NOMO-1 (cell line): Measurements from ENCODE around the gene TBC1D20.
A peak's percentile ranks its signal among the peaks of the same experiment; 100 is the strongest.
"Not testable (repeated sequence)": the region's sequence is repeated elsewhere in the genome, so short reads cannot be mapped to it uniquely, and the experiment has no call there.

Experiments
- DNase-seq, 2 experiments: peaks; one replicate each; lab custom pipeline; 2025; ENCODE audit not compliant: unreplicated experiment in 2 of 2; lab: John Stamatoyannopoulos, UW

The TBC1D20 gene, protein sequence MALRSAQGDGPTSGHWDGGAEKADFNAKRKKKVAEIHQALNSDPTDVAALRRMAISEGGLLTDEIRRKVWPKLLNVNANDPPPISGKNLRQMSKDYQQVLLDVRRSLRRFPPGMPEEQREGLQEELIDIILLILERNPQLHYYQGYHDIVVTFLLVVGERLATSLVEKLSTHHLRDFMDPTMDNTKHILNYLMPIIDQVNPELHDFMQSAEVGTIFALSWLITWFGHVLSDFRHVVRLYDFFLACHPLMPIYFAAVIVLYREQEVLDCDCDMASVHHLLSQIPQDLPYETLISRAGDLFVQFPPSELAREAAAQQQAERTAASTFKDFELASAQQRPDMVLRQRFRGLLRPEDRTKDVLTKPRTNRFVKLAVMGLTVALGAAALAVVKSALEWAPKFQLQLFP

DNA sequence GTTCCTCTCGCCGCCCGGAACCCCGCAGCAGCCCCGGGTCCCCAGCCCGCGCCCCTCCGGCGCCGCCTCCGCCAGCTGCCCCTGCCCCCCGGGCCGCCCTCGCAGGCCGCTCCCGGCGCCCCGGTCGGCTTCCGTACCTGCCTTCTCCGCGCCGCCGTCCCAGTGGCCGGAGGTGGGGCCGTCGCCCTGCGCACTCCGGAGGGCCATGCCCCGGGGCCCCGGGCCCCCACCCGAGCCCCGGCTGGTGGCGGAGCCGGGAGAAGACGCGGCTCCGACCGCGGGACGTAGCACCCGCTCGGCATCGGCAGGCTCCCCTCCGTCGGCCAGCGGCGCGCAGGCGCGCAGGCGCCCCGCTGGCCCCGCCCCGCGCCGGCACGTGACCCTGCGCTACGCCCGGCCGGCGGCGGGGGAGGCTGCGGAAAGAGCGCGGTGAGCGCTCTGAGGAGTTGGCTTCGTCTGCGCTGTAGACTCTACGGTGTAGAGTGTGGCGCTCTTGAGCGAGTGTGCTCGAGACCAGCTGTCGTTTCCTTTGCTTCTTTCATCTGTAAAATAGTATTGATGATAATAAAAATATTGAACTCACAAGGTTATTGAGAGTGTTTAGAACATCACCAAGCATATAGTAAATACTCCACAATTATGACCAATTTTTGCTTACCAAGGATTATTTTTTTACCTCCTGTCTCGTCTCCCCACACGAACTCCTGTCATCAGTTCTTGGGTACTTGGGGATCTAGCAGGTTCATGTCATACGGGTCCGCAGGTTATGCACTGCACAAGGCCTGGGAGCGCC lies at the start of gene TBC1D20:
TSS of gene TBC1D20 (minus strand) at position 335 of the 793 bp plus-strand sequence. CDS start at position 207, 128 bp downstream.
- peak; percentile 80 to 92 for DNase-seq

DNA sequence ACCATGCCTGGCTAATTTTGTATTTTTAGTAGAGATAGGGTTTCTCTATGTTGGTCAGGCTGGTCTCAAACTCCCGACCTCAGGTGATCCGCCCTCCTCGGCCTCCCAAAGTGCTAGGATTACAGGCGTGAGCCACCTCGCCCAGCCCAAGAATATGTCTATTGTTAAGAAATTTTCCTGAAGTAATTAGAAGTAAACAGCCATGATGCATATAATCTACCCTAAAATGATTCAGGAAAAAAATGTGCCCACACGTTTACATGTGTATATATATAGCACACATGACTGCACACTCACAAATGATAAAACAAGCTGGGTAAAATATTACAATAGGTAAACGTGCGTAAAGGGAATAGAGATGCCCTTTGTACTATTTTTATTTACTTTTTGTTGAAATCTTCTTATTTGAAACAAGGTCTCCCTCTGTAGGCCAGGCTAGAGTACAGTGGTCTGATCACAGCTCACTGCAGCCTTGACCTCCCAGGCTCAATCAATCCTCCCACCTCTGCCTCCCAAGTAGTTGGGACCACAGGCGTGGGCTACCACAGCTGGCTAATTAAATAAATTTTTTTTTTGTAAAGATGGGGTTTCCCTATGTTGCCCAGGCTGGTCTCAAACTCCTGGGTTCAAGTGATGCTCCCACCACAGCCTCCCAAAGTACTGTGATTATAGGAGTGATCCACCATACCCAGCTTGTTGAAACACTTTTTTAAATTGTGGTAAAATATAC lies 48.2 kb upstream of the TBC1D20 start:
- not testable (repeated sequence) for DNase-seq

DNA sequence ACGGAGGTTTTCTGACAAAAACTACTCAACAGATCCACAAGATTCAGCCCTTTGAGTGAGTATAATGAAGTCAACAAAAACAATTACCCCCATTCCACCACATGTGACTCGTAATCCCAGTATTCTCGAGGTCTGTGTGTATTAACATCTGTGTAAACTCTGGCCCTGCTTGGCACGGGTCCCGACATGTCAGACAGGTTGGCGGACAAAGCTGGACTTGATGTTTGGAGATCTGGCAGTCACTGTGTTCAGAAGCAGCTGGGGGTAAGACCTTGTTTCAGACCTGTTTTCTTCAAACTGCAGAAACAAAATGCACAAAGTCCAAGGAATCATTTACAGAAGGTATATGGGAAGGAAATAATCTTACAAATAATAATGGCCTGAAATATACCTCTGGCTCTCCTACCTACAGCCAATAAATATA lies 46.0 kb upstream of the TBC1D20 start:
- not testable (repeated sequence) for DNase-seq

DNA sequence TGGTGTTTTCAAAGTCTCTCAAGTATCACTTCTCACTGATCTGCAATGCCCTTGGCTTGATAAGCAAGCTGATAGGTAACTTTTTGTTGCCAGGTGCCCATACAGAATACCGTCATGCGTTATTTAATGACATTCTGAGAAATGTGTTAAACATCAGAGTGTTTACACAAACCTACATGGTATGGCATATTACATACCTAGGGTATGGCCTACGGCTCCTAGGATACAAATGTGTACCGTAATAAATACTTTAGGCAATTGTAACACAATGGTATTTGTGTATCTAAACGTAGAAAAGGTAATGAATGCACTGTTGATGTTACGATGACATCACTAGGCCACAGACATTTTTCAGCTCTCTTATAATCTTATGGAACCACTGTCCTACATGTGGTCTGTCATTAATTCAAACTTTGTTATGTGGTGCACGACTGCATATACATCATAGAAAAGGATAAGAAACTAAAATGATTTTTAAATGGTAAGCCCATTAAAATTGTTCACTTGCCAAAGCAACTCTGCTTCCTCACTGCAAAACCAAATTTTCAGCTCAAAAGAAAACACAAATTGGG lies 45.5 kb upstream of the TBC1D20 start:
- DNase-seq = no peak

DNA sequence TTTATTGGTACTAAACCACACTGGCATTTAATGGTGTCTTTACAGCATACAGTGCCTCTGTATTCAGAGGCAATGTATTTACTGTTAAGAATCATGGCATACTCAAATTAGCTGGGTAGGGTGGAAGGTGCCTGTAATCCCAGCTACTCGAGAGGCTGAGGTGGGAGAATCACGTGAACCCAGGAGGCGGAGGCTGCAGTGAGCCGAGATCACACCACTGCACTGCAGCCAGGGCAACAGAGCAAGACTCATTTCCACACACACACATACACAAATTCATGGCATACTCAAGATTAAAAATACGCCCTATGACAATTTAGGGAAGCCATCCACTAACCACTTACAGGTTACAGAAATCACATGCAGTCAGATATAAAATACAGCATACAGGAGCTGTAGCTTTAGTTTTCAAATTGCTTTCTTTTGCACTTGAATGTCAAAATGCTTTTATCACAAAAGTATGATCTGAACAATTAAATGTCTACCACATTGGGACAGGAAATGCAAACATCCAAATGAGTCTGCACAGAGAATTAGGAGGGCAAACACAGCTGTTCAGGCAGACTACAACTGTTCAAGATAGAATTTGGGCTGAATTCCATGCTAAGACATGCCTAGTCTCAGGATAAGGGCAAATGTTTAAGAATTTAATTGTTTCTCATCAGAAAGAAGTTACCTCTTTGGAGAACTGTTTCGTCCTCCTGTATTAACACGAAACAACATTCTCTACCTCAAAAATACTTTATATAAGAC lies 44.8 kb upstream of the TBC1D20 start:
- DNase-seq = no peak

DNA sequence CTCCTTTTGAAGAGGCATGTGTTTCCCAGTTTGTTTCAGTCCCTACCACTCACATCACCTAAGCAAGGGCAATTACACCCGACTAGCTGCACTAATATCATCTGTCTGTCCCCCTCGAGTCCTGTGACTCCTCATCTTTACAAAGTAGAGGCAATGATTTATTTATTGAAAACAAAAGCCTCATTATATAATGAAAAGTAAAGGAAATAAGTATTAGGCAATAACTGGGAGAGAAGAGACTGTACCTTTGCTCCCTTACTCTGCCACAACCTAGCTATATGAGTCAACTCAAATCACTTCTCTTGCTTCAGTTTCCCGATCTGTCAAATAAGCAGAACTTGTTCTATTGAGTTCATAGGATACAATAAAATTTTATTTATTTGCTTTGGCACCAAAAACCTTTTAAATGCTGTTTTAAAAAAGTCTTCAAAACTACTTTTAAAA lies 42.3 kb upstream of the TBC1D20 start:
- no peak for DNase-seq

DNA sequence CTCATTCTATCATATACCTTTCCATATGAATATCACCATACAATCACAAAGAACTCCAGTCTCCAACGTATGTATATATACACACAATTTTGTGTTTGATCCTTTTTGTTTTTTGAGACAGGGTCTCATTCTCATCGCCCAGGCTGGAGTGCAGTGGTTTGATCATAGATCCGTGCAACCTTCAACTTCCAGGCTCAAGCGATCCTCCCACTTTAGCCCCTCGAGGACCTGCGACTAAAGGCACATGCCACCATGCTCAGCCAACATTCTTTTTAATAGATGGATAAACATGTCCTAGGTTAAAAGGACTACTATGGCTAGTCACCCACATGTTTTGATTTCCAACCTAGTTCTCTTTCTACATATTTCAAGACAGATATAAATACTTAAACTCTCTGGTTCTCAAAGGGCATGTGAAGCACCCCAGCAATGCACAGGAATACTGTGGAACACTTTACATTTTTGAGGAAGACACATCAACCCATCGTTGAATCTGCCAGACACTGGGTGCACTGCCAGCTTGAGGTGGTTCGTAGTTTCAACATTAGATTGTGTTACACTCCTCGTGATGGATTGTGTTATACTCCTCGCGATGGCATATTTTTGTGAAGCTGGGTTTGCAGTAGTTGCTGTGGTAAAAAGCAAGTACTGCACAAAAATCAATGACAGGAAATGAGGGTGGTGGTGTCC lies 40.9 kb upstream of the TBC1D20 start:
- no peak for DNase-seq

DNA sequence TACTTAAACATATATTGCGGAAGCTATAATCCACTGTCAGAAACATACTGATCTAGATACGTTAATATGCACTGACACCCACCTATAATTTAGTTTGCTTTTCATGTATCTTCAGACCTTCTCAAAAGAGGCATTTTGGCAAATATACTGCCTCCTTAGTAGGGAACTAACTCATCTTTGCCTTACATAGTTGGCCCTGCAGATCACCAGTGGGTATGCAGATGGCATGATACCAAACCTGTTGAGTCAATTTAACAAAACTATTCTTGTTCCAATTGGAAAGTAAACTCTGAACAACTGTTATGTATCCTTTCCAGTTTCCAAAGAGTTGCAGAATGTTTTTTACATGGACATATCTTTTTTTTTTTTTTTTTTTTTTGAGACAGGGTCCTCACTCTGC lies 35.6 kb upstream of the TBC1D20 start:
- no peak for DNase-seq

DNA sequence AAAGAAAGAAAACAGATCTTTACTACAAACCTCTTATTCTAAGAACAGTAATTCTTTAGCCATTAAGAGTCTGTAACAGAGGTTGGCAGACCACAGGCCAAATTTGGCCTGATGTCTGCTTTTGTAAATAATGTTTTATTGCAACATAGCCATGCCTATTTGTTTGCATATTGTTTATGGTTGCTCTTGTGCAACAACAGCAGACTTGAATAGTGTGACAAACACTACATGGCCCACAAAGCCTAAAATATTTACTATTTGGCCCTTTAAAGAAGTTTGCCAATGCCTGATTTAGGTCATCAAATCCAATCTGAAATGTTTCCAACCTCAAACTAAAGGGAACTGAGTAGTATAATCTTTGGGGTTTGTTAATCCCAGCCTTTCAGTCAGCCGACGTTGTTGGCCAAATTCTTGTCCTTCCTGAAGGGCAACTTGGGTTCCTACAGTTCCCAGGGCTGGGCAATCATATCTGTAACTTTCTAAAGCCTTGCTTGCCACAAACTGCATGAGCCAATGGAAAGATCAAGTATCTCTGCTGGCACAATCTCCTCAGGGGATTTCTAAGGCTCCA lies 33.9 kb upstream of the TBC1D20 start:
- DNase-seq = no peak

DNA sequence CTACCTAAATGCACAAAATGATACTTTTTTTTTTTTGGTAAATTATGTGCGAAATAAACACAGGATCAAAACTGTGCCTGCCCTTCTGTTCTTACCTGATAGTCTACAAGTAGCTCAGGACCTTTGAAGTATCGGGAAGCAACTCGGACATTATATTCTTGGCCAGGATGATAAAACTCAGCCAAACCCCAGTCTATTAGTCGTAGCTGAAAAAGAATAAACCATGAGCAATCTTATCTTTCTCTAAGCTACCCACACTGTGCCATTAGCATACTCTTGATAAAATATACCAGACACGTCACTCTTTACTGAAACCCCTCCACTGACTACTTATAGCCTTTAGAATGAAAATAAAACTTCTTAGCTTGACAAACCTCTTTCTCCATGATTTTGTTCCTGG lies 29.8 kb upstream of the TBC1D20 start:
- no peak for DNase-seq

DNA sequence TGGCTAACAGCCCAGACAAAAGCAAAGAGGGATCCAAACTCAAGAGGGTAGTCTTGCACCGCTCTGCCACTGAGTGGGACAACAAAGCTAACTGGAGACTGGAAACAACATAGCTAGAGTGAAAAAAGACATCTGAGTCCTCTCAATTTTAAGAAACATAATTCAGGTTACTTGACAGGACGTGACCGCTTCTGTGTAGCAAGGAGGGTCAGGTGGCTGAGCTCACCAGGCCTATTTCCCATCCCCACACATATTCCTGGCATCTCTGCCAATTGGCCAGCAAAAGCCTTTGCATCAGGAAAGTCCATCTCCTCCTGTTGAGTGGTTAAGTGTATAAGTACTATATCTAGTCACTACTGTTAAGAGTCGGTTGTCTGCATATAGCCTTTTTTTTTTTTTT lies 25.3 kb upstream of the TBC1D20 start:
- no peak for DNase-seq

DNA sequence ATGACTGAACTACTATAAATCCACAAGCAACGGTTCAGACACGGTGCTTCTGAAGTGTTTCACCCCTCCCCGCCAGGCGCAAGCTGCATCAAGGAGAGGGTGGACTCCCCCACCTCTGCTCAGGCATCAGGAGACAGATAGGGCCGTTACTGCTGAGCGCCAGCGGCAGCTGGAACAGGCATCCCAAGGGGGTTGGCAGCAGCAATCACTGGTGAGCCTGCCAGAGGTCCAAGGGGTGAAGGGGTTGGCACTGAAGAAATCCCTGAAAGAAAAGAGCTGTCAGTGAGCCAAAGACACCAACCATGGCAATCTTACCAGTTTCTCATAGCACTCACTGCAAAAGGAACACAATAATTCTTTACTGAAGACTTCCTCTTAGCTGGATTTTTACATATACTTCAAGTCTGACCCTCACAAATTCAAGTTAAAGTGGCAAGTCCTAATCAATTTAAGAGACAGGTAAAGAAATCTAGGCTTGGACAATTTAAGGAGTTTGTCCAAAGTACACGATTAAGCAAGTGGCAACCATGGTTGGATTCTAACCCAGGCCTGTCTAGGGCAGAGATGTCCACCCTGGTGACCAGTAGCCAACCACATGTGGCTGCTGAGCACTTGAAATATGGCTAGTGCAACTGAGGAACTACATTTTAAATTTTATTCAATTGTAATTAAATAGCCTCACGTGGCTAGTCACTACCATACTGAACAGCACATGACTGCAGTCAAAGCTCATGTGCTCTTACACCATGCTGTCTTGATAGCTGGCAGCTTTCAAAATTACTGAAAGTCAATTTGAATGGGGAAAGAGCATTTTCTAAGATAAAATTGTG lies 21.7 kb upstream of the TBC1D20 start:
- no peak for DNase-seq

DNA sequence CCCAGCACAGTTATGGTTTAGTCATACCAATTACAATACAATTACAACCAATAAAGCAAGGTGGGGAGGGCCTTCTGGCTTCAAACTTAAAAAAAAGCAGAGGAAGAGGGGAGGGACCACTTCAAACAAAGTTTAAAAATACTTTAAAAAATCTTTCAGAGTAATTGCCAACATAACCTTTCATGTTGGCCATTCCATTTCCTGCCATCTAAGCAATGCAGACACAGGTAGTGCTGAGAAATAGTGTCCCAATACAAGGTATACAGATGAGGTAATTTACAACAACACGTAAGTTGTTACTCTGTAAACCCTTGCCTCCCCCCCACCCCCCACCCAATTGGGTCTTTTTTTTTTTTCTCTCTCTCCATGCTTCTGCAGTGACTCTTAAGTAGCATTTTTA lies 18.8 kb upstream of the TBC1D20 start:
- DNase-seq = no peak

DNA sequence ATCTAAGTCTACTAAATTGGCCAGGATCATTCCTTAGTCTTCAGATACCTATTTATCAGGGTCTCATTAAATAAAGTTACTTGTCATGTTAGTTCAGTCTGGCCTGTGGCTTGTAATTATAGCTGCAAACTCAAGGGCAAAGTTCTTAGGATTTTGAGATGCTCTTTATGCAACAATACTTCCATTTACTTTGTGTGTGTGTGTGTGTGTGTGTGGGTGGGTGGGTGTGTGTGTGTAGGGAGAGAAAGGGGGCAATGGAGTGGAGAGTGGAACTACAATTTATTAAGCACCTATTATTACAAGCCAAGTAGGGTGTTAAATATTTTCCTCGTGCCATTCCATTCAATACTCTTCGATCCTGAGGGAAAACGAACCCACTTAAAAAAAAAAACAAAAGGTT lies 17.7 kb upstream of the TBC1D20 start:
- no peak for DNase-seq

DNA sequence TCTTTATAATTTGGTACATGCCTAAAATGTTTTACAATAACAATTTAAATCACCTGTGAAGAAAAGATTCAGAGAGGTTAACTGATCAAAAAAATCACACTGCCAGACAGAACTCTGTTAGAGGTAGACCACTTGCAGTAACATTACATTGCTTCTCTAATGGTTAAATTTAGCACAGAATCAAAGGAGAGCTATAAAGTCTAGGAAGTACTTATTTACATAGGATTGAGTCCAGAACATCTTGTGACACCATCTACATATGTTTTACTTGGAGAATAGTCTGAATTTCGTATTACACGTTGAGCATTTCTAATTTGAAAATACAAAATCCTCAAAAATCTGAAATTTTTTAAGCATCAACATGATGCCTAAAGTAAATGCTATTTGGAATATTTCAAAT lies 17.2 kb upstream of the TBC1D20 start:
- no peak for DNase-seq

DNA sequence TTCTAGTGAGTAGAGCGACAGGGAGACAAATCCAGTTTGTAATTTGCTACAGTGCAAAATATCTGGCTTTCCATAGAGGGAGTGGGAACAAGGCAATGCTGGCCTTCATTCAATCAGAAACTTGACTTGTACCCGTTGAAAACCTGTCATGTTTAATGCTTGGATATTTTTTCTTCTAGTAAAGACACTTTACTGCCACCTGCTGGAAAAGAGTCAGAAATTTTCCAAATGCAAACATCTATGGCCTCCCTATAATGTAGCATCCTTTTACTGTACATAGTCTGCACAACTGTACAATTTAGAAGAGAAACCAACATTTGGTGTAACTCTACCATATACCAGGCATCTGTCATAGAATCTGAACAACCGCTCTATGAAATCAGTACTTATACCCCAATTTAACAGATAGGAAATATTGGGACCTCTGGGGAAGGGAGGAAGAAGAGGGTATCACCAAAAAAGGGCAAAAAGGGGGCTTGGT lies 16.7 kb upstream of the TBC1D20 start:
- peak; percentile 15 to 72 for DNase-seq

DNA sequence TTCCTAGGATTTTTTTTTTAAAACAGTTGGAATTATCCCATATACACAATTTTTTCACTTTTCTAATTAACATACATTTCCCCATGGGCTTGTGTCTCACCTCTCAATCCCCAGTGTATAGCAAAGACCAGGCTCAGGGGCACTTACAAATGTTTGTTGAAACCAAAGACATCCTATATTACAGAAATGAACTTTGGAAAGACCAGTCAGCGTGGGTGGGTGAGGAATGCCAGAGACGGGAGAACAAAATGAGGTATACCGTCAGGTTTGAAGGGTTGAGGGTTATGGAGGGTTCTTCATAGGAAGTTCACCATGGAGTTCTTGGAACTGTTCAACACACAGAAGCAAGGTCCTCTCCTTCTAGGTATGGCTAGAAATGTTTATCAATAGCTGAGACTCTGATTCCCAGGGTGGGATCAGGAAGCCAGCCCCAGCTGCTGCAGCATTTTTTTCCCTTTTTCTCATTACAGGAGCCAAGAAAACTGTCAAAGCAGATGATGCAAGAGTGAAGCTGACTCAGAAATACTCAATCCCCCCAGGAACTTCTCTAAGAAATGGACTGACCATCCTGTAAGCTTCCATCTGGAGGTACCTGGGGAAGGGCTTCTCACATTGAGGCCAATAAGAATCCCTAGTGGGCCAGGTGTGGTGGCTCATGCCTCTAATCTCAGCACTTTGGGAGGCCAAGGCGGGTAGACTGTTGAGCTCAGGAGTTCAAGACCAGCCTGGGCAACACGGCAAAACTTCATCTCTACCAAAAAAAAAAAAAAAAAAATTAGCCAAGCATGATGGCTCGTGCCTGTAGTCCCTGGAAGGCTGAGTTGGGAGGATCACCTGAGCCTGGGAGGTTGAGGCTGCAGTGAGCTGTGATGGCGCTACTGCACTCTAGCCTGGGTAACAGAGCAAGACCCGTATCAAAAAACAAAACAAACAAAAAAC lies 15.9 kb upstream of the TBC1D20 start:
- DNase-seq = no peak
